Activated CD8-positive, alpha-beta T cell treated with anti-CD3 and anti-CD28 coated beads, Interleukin-2, amount 10 ng/mL, durations not matched to agents 7 days and 5 days (primary cell): Measurements from ENCODE around the gene JAK3. TPM values are rescaled to one million over a fixed set of nuclear protein-coding genes. Genes with fewer than 3 reads are reported as not detected.

Experiments
- ATAC-seq: fragments of 150-1000 bp; cut with Tn5 transposase; one replicate; pipeline ENCODE4 v1.10.0; 2021; ENCODE audit warnings: moderate library complexity
- CTCF ChIA-PET: fragments of 350-600 bp; sonication (Branson Sonifier 250); formaldehyde crosslinking; loops from one replicate; lab custom pipeline; 2021; ENCODE audit warnings: antibody characterized with exemption; lab: Charles Lee
- POLR2A ChIA-PET: fragments of 350-600 bp; sonication (Branson Sonifier 250); formaldehyde crosslinking; loops from one replicate; lab custom pipeline; 2021; ENCODE audit warnings: antibody characterized with exemption; lab: Charles Lee
- DNase-seq: peaks from one replicate; pipeline ENCODE4 v3.0.0-alpha.2; 2020
- H3K27ac Mint-ChIP-seq: one replicate; pipeline ENCODE4 v1.8.0; 2021; ENCODE audit warnings: mild to moderate bottlenecking, mixed read lengths
- H3K27me3 Mint-ChIP-seq: one replicate; pipeline ENCODE4 v1.8.0; 2021; ENCODE audit warnings: low read depth, mixed read lengths
- H3K36me3 Mint-ChIP-seq: one replicate; pipeline ENCODE4 v1.8.0; 2021; ENCODE audit warnings: low read depth, mixed read lengths
- H3K4me1 Mint-ChIP-seq: one replicate; pipeline ENCODE4 v1.8.0; 2021; ENCODE audit warnings: low read depth, mixed read lengths
- H3K4me3 Mint-ChIP-seq: one replicate; pipeline ENCODE4 v1.8.0; 2021; ENCODE audit warnings: mild to moderate bottlenecking, mixed read lengths
- H3K9me3 Mint-ChIP-seq: one replicate; pipeline ENCODE4 v1.8.0; 2022; ENCODE audit warnings: mixed read lengths; ENCODE audit not compliant: insufficient read depth
- total RNA-seq, 2 experiments: library from RNA; stranded (reverse); gene quantifications; one replicate each; pipeline ENCODE4 v1.2.3, GENCODE V29; 2021

Gene JAK3
- total RNA-seq, 2 experiments from 2014 or later = 125 to 127 TPM

DNA sequence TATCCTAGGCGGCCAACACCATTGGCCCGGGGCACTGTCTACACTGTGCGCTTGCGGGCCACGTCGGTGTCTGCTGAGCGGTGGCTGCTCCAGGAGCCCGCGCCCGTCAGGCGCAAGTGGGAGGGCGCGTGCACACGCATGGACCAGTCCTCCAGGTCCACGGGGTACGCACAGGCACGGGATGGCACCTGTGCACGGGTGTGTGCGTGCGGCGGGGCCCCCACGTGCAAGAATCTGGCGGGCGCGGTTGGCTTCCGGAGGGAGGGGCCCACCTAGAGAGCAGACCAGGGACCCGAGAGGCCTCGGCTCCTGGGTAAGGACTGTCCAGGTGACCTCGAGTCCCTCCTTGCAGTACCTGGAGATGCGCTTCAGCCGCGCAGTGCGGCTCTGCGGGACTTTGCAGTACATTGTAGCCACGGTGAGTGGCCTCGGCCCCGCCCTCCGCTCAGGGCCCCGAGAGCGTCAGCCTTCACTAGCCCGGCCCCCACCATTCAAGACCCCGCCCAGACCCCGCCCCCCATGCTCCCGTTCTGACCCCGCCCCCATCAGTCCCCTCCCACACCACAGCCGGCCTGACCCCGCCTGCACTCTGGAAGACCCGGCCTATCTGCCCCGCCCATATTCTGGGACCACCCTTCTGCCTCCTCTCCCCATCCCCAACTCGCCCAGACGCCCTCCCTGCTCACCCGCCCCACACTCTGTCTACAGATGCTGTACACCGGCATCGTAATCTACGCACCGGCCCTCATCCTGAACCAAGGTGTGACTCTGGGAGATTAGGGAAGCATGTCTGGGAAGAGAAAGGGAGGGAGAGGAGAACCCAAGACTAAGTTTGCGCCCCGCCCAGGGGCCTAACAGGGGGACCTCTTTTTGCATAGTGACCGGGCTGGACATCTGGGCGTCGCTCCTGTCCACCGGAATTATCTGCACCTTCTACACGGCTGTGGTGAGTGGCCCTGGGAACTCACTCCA, 26.3 kb upstream of the JAK3 start:
- peaks cover 4% of the 10 kb centered on the region for H3K36me3 Mint-ChIP-seq
- H3K27me3 Mint-ChIP-seq = no peaks in the 10 kb centered on the region
- POLR2A ChIA-PET = no interaction called here
- peak; percentile 72 for ATAC-seq
- CTCF ChIA-PET = interaction anchor here (1.0 to 4.8 kb wide), 2 partner anchors 15 to 58 kb away, joined by 3 to 62 read pairs; partner anchors contain the start of genes CCDC124 and RPL18A
- H3K4me1 Mint-ChIP-seq = peaks cover 34% of the 10 kb centered on the region
- peak overlapping the region; percentile 86 for H3K4me3 Mint-ChIP-seq
- H3K27ac Mint-ChIP-seq = peak overlapping the region; percentile 74
- DNase-seq = peak; percentile 79
- no peaks in the 10 kb centered on the region for H3K9me3 Mint-ChIP-seq

DNA sequence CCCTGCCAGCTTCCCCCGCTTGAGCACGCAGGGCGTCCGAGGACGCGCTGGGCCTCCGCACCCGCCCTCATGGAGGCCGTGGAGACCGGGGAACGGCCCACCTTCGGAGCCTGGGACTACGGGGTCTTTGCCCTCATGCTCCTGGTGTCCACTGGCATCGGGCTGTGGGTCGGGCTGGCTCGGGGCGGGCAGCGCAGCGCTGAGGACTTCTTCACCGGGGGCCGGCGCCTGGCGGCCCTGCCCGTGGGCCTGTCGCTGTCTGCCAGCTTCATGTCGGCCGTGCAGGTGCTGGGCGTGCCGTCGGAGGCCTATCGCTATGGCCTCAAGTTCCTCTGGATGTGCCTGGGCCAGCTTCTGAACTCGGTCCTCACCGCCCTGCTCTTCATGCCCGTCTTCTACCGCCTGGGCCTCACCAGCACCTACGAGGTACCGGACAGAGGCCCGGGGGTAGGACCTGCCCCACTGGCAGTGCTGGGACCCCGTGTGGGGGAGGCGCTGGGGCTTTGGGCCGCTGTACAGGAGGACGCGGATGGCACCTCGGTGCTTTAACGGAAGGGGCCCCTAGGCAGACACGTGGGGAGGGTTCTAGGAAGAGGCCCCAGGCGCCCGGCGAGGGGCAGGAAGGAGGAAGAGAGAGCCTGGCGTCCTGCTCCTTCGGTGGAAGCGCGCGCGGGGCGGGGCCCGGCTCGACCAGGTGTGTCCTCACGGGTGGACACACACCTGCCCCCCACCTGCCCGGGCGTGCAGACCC, 24.6 kb upstream of the JAK3 start:
- ChIA-PET CTCF (interaction anchor here (1.1 to 4.8 kb wide), 4 partner anchors 12 to 124 kb away, joined by 7 to 62 read pairs (median 31); partner anchors contain the start of genes CCDC124 and RPL18A), POLR2A (interaction anchor here (0.9 to 3.7 kb wide), 5 partner anchors 9 to 121 kb away, joined by 3 to 23 read pairs (median 4); partner anchors contain the start of genes FCHO1, JAK3 and RPL18A)
- no peaks in the 10 kb centered on the region for H3K9me3 Mint-ChIP-seq
- H3K4me1 Mint-ChIP-seq = peaks cover 34% of the 10 kb centered on the region
- H3K27ac Mint-ChIP-seq = peak overlapping the region; percentile 80
- ATAC-seq = peak; percentile 59
- H3K27me3 Mint-ChIP-seq = no peaks in the 10 kb centered on the region
- H3K36me3 Mint-ChIP-seq = peaks cover 4% of the 10 kb centered on the region
- peak overlapping the region; percentile 86 for H3K4me3 Mint-ChIP-seq
- DNase-seq = peak; percentile 78

DNA sequence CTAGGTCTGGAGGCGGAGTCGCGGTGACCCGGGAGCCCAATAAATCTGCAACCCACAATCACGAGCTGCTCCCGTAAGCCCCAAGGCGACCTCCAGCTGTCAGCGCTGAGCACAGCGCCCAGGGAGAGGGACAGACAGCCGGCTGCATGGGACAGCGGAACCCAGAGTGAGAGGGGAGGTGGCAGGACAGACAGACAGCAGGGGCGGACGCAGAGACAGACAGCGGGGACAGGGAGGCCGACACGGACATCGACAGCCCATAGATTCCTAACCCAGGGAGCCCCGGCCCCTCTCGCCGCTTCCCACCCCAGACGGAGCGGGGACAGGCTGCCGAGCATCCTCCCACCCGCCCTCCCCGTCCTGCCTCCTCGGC, 24.1 kb upstream of the JAK3 start, which contains the start of gene SLC5A5:
TSS of gene SLC5A5 (plus strand) at position 68 of the 373 bp plus-strand sequence. CDS start 375 bp downstream, outside the sequence.
- no peaks in the 10 kb centered on the region for H3K27me3 Mint-ChIP-seq
- H3K4me3 Mint-ChIP-seq = peak within 1 kb of the TSS; percentile 86
- H3K36me3 Mint-ChIP-seq = peaks cover 4% of the 10 kb centered on the region
- CTCF ChIA-PET = interaction anchor here (1.1 to 4.8 kb wide), 4 partner anchors 12 to 125 kb away, joined by 7 to 62 read pairs (median 31); partner anchors contain the start of genes CCDC124 and RPL18A
- POLR2A ChIA-PET = interaction anchor here (0.9 to 3.7 kb wide), 5 partner anchors 8 to 120 kb away, joined by 3 to 23 read pairs (median 4); partner anchors contain the start of genes FCHO1, JAK3 and RPL18A
- peaks cover 34% of the 10 kb centered on the region for H3K4me1 Mint-ChIP-seq
- DNase-seq (peak; percentile 56), ATAC-seq (peak; percentile 43)
- peak within 1 kb of the TSS; percentile 84 for H3K27ac Mint-ChIP-seq
- no peaks in the 10 kb centered on the region for H3K9me3 Mint-ChIP-seq

- Mint-ChIP-seq H3K36me3 (peaks cover 4% of the 10 kb centered on the region), H3K4me1 (peaks cover 34% of the 10 kb centered on the region)
Measured at GRCh38 chr19:17871032-17871877, 23.5 kb upstream of the JAK3 start.

GRCh38 chr19:17869114-17869608, 21.4 kb upstream of the JAK3 start:
- ChIA-PET CTCF (interaction anchor here (4.8 kb wide), 2 partner anchors 9 to 63 kb away, joined by 54 to 62 read pairs; partner anchors contain the start of genes CCDC124 and RPL18A), POLR2A (interaction anchor here (0.6 to 3.7 kb wide), 2 partner anchors 9 to 58 kb away, joined by 3 to 23 read pairs; partner anchors contain the start of gene RPL18A)
- H3K27me3 Mint-ChIP-seq = no peaks in the 10 kb centered on the region
- H3K4me3 Mint-ChIP-seq = no peak overlapping the region
- peaks cover 17% of the 10 kb centered on the region for H3K36me3 Mint-ChIP-seq
- no peak overlapping the region for H3K27ac Mint-ChIP-seq
- no peak for DNase-seq
- H3K9me3 Mint-ChIP-seq = no peaks in the 10 kb centered on the region
- H3K4me1 Mint-ChIP-seq = peaks cover 26% of the 10 kb centered on the region
- ATAC-seq = no peak

More at GRCh38 chr19:17871032-17871877, 23.5 kb upstream of the JAK3 start:
- no peaks in the 10 kb centered on the region for H3K9me3 Mint-ChIP-seq
- no peak for ATAC-seq
- ChIA-PET CTCF (interaction anchor here (1.1 to 4.8 kb wide), 4 partner anchors 11 to 126 kb away, joined by 7 to 62 read pairs (median 31); partner anchors contain the start of genes CCDC124 and RPL18A), POLR2A (interaction anchor here (0.9 to 3.7 kb wide), 6 partner anchors 8 to 120 kb away, joined by 3 to 23 read pairs (median 7); partner anchors contain the start of genes CCDC124, FCHO1, JAK3 and RPL18A)
- no peak overlapping the region for H3K27ac Mint-ChIP-seq
- peak overlapping the region; percentile 86 for H3K4me3 Mint-ChIP-seq
- H3K27me3 Mint-ChIP-seq = no peaks in the 10 kb centered on the region
- no peak for DNase-seq

DNA sequence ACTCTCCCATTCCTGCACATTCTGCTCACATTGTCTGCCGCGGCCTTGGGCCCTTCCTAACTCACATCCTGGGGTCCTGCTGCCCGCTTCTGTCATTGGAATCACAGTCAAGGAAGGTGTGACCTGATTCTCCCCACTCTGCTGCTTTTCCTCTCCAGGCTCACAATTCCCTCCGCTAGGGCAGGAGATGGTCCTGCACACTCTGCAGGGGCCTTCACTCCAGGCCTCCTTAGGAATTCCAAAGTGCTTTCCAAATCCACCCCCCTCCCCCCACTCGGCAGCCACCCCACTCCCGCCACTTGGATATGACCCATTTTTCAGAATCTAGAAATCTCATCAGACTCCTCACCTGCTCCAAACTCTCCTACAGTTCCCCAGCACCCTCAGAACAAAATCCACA, 20.9 kb upstream of the JAK3 start:
- no peaks in the 10 kb centered on the region for H3K27me3 Mint-ChIP-seq
- H3K4me3 Mint-ChIP-seq = no peak overlapping the region
- H3K36me3 Mint-ChIP-seq = peaks cover 22% of the 10 kb centered on the region
- H3K9me3 Mint-ChIP-seq = no peaks in the 10 kb centered on the region
- no peak for ATAC-seq
- ChIA-PET POLR2A (interaction anchor here (0.6 to 1.1 kb wide), 2 partner anchors 58 to 133 kb away, joined by 3 to 4 read pairs; no protein-coding TSS in a partner anchor), CTCF (interaction anchor here (1.4 to 4.8 kb wide), 2 partner anchors 8 to 64 kb away, joined by 4 to 54 read pairs; partner anchors contain the start of genes CCDC124 and RPL18A)
- H3K27ac Mint-ChIP-seq = no peak overlapping the region
- DNase-seq = no peak
- peaks cover 22% of the 10 kb centered on the region for H3K4me1 Mint-ChIP-seq

GRCh38 chr19:17866964-17867486, 19.2 kb upstream of the JAK3 start:
- ATAC-seq = no peak

DNA sequence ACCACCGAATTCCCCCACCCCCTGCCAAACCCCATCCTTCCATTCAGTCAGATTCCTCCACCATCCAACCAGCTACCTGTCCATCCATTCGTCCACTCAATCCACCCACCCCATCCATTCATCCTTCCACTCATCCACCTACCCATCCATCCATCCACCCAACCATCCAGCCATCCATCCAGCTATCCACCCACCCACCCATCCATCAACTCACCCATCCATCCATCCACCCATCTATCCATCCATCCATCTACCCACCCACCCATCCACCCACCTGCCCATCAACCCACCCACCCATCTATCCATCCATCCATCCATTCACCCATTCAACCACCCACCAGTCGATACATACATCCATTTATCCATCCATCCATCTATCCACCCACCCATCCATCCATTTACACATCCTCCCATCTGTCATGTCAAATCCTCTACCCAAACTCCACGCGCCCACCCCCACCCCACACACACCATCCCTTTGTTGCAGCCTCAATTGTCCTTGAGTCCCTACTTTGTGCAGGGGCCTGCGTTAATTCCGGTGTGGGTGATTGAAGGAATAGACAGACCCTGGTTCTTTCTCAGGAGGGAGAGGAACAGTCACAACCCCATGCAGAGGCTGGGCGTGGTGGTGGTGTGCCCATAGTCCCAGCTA, 18.7 kb upstream of the JAK3 start:
- no peaks in the 10 kb centered on the region for H3K9me3 Mint-ChIP-seq
- H3K27ac Mint-ChIP-seq = peak overlapping the region; percentile 34
- ChIA-PET POLR2A (no interaction called here), CTCF (interaction anchor here (9.8 kb wide), 1 partner anchor 66 kb away, joined by 289 read pairs; the partner anchor contains the start of gene CCDC124)
- peaks cover 38% of the 10 kb centered on the region for H3K36me3 Mint-ChIP-seq
- H3K4me3 Mint-ChIP-seq = no peak overlapping the region
- DNase-seq (no peak), ATAC-seq (peak; percentile 2)
- H3K4me1 Mint-ChIP-seq = peaks cover 23% of the 10 kb centered on the region
- H3K27me3 Mint-ChIP-seq = no peaks in the 10 kb centered on the region

More at GRCh38 chr19:17866964-17867486, 19.2 kb upstream of the JAK3 start:
- Mint-ChIP-seq H3K9me3 (no peaks in the 10 kb centered on the region), H3K36me3 (peaks cover 34% of the 10 kb centered on the region), H3K27me3 (no peaks in the 10 kb centered on the region), H3K4me3 (no peak overlapping the region), H3K27ac (no peak overlapping the region), H3K4me1 (peaks cover 21% of the 10 kb centered on the region)
- no peak for DNase-seq
- CTCF ChIA-PET = interaction anchor here (1.4 to 9.8 kb wide), 3 partner anchors 8 to 66 kb away, joined by 4 to 289 read pairs (median 7); partner anchors contain the start of genes CCDC124 and RPL18A
- POLR2A ChIA-PET = no interaction called here
